Neutrophil (primary cell): Measurements from ENCODE around the gene NXPE4.
"Not testable (repeated sequence)": the region's sequence is repeated elsewhere in the genome, so short reads cannot be mapped to it uniquely, and the experiment has no call there.

ENCODE experiments used
- H3K27ac ChIP-seq: fragments of 200-600 bp; sonication (generic); 2 replicates; pipeline ENCODE4 v1.5.1; 2016; ENCODE audit warnings: mild to moderate bottlenecking, moderate library complexity
- H3K27me3 ChIP-seq: fragments of 200-600 bp; sonication (generic); 2 replicates; pipeline ENCODE4 v1.6.0; 2016; ENCODE audit warnings: mild to moderate bottlenecking
- H3K36me3 ChIP-seq: fragments of 200-600 bp; sonication (generic); 2 replicates; pipeline ENCODE4 v1.5.1; 2017
- H3K4me1 ChIP-seq, 2 experiments: fragments of 200-600 bp in 1 of 2; sonication (generic) in 1 of 2; 1 replicate in 1 of 2; 2 replicates in 1 of 2; pipeline versions ENCODE4 v1.5.1 to v1.6.1; 2013 to 2016; ENCODE audit warnings: low read depth in 1 of 2, low read length in 1 of 2, mild to moderate bottlenecking in 1 of 2, moderate library complexity in 1 of 2; ENCODE audit not compliant: control insufficient read depth in 1 of 2, insufficient read depth in 1 of 2
- H3K4me3 ChIP-seq, 2 experiments: fragments of 200-600 bp in 1 of 2; sonication (generic) in 1 of 2; 1 replicate in 1 of 2; 2 replicates in 1 of 2; pipeline ENCODE4 v1.5.1; 2013 to 2016; ENCODE audit warnings: low read depth in 1 of 2, low read length in 1 of 2, mild to moderate bottlenecking in 1 of 2, moderate library complexity in 1 of 2
- H3K9me3 ChIP-seq: fragments of 200-600 bp; sonication (generic); 2 replicates; pipeline ENCODE4 v1.5.1; 2016
- TF ChIP-seq, protein P1 (sequence below): fragments of 200-600 bp; sonication (generic); IDR thresholded peaks from 2 replicates; pipeline ENCODE4 v1.5.1; 2016; ENCODE audit warnings: antibody characterized with exemption

The NXPE4 gene

DNA sequence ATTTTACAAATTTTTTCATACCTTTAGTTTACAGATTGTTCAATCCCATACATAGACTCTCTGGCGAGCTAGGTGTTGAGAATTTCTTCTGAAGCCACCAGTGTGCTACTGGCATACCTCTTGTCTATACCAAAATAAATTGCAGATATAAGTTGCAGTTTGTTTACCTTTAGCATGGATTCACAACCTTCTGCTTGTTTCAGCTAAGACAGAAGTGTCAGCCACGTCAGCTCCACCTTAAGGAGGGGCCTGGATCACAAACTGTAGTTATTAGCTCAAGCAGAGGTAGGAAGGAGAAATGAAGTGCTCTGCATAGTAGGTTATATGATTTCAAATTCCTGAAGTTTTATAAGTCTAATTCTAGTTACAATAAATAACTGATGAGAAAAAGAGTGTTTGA is at the start of gene NXPE4:
TSS of gene NXPE4 (minus strand) at position 216 of the 400 bp plus-strand sequence. CDS start 1,027 bp downstream, outside the sequence.
- no peaks in the 10 kb centered on the region for H3K27me3 ChIP-seq
- no peaks in the 10 kb centered on the region for H3K4me1 ChIP-seq
- no peaks in the 10 kb centered on the region for H3K36me3 ChIP-seq
- TF ChIP-seq, protein P1, sequence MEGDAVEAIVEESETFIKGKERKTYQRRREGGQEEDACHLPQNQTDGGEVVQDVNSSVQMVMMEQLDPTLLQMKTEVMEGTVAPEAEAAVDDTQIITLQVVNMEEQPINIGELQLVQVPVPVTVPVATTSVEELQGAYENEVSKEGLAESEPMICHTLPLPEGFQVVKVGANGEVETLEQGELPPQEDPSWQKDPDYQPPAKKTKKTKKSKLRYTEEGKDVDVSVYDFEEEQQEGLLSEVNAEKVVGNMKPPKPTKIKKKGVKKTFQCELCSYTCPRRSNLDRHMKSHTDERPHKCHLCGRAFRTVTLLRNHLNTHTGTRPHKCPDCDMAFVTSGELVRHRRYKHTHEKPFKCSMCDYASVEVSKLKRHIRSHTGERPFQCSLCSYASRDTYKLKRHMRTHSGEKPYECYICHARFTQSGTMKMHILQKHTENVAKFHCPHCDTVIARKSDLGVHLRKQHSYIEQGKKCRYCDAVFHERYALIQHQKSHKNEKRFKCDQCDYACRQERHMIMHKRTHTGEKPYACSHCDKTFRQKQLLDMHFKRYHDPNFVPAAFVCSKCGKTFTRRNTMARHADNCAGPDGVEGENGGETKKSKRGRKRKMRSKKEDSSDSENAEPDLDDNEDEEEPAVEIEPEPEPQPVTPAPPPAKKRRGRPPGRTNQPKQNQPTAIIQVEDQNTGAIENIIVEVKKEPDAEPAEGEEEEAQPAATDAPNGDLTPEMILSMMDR = no peak
- H3K9me3 ChIP-seq = no peaks in the 10 kb centered on the region
- H3K4me3 ChIP-seq = no peak within 1 kb of the TSS
- no peak within 1 kb of the TSS for H3K27ac ChIP-seq

DNA sequence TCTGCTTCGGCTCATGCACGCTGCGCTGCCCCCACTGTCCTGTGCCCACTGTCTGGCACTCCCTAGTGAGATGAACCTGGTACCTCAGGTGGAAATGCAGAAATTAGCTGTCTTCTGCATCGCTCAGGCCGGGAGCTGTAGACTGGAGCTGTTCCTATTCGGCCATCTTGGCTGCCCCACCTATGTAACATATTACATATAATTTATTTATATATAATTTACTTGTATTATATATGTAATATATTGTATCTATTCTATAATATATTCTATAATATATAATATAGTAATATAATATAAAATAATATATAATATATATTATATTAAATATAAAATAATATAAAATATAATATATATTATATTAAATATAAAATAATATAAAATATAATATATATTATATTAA is 43.9 kb upstream of the NXPE4 start:
- not testable (repeated sequence) for H3K36me3 ChIP-seq, H3K27ac ChIP-seq, H3K4me1 ChIP-seq

DNA sequence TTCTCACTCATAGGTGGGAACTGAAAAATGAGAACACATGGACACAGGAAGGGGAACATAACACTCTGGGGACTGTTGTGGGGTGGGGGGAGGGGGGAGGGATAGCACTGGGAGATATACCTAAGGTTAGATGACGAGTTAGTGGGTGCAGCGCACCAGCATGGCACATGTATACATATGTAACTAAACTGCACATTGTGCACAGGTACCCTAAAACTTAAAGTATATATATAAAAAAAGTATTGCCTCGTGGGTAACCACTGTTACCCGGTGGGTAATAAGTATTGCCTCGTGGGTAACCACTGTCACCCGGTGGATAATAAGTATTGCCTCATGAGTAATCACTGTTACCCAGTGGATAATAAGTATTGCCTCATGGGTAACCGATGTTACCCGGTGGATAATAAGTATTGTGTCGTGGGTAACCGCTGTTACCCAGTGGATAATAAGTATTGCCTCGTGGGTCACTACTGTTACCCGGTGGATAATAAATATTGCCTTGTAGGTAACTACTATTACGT is 35.9 kb upstream of the NXPE4 start:
- not testable (repeated sequence) for H3K27ac ChIP-seq, H3K4me3 ChIP-seq, H3K9me3 ChIP-seq, H3K27me3 ChIP-seq, H3K4me1 ChIP-seq, H3K36me3 ChIP-seq

More for the DNA sequence above, 43.9 kb upstream of the NXPE4 start:
- H3K27me3 ChIP-seq, H3K4me3 ChIP-seq, H3K9me3 ChIP-seq: not testable (repeated sequence)

DNA sequence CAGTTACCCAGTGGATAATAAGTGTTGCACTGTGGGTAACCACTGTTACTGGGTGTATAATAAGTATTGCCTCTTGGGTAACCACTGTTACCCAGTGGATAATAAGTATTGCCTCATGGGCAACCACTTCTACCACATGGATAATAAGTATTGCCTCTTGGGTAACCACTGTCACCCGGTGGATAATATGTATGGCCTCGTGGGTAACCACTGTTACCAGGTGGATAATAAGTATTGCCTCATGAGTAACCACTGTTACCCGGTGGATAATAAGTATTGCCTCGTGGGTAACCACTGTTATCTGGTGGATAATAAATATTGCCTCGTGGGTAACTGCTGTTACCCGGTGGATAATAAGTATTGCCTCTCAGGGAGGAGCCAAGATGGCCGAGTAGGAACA is 29.7 kb upstream of the NXPE4 start:
- H3K27me3 ChIP-seq = no peaks in the 10 kb centered on the region
- no peak overlapping the region for H3K4me3 ChIP-seq
- no peaks in the 10 kb centered on the region for H3K36me3 ChIP-seq
- peaks cover 39% of the 10 kb centered on the region for H3K9me3 ChIP-seq
- H3K27ac ChIP-seq = no peak overlapping the region
- TF ChIP-seq, protein P1 = no peak
- H3K4me1 ChIP-seq = no peaks in the 10 kb centered on the region

DNA sequence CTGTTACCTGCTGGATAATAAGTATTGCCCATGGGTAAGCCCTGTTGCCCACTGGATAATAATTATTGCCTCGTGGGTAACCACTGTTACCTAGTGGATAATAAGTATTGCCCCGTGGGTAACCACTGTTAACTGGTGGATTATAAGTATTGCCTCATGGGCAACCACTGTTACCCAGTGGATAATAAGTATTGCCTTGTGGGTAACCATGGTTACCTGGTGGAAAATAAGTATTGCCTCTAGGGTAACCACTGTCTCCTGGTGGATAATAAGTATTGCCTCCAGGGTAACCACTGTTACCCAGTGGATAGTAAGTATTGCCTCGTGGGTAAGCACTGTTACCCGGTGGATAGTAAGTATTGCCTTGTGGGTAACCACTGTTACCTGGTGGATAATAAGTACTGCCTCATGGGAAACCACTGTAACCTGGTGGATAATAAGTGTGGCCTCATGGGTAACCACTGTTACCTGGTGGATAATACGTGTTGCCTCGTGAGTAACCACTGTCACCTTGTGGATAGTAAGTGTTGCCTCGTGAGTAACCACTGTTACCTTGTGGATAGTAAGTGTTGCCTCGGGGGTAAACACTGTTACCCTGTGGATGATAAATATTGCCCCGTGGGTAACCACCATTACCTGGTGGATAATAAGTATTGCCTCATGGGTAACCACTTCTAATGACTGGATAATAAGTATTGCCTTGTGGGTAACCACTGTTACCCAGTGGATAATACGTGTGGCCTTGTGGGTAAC is 29.0 kb upstream of the NXPE4 start:
- Histone ChIP-seq H3K9me3 (peaks cover 44% of the 10 kb centered on the region), H3K4me3 (no peak overlapping the region)

DNA sequence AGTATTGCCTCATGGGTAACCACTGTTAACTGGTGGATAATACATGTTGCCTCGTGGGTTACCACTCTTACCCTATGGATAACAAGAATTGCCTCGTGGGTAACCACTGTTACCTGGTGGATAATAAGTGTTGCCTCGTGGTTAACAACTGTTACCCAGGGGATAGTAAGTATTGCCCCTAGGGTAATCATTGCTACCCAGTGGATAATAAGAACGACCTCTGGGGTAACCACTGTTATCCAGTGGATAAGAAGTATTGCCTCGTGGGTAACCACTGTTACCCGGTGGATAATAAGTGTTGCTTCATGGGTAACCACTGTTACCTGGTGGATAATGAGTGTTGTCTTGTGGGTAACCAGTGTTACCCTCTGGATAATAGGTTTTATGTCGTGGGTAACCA is 28.1 kb upstream of the NXPE4 start:
- Histone ChIP-seq H3K36me3 (no peaks in the 10 kb centered on the region), H3K4me1 (no peaks in the 10 kb centered on the region), H3K27me3 (no peaks in the 10 kb centered on the region), H3K9me3 (peaks cover 44% of the 10 kb centered on the region), H3K27ac (no peak overlapping the region), H3K4me3 (no peak overlapping the region)
- TF ChIP-seq, protein P1 = no peak

More for the DNA sequence above, 29.0 kb upstream of the NXPE4 start:
- Histone ChIP-seq H3K27ac (no peak overlapping the region), H3K27me3 (no peaks in the 10 kb centered on the region), H3K36me3 (no peaks in the 10 kb centered on the region), H3K4me1 (no peaks in the 10 kb centered on the region)
- TF ChIP-seq, protein P1 = no peak
